Upper lobe of right lung (tissue), 1 donor: ENCODE measurements around the gene NDUFAF2. TPM values are rescaled to one million over a fixed set of nuclear protein-coding genes. Genes with fewer than 3 reads are reported as not detected.

ENCODE experiments used
- ATAC-seq: fragments of 200-7000 bp; cut with Tn5 transposase; one replicate; pipeline ENCODE4 v1.9.1; 2020; ENCODE audit warnings: mild to moderate bottlenecking, moderate library complexity
- DNase-seq: peaks from one replicate; pipeline ENCODE4 v3.0.0-alpha.2; 2020
- H3K27ac ChIP-seq: fragments of 200-600 bp; one replicate; pipeline ENCODE4 v1.8.0; 2022
- H3K27me3 ChIP-seq: fragments of 200-600 bp; one replicate; pipeline ENCODE4 v1.8.0; 2022; ENCODE audit warnings: mild to moderate bottlenecking
- H3K36me3 ChIP-seq: fragments of 200-600 bp; one replicate; pipeline ENCODE4 v1.8.0; 2022
- H3K4me1 ChIP-seq: fragments of 200-600 bp; one replicate; pipeline ENCODE4 v1.8.0; 2022
- H3K4me3 ChIP-seq: fragments of 200-600 bp; one replicate; pipeline ENCODE4 v1.8.0; 2022; ENCODE audit warnings: mild to moderate bottlenecking
- H3K9me3 ChIP-seq: fragments of 200-600 bp; one replicate; pipeline ENCODE4 v1.8.0; 2022
- intact Hi-C: fragments of 100-400 bp; cut with DNase I; formaldehyde crosslinking; loops from one replicate; pipeline ENCODE4 v1.11.0; 2022
- total RNA-seq: library from RNA; stranded (reverse); fragmentation: NEBNext Ultra II Directional; extraction: Animal tissue kit (Norgen Biotek cat#: 25700); gene quantifications from one replicate; pipeline ENCODE4 v1.2.1, GENCODE V29; 2021
- TF ChIP-seq, protein P1 (sequence below): fragments of 200-600 bp; IDR thresholded peaks from one replicate; pipeline ENCODE4 v1.8.0; 2022; ENCODE audit warnings: antibody characterized with exemption
- donor health status: DM: no; HTN: yes; CAD: no; lungs with severe emphysema.

The NDUFAF2 gene
- total RNA-seq, 1 donor from 2014 or later = 17.9 TPM

DNA sequence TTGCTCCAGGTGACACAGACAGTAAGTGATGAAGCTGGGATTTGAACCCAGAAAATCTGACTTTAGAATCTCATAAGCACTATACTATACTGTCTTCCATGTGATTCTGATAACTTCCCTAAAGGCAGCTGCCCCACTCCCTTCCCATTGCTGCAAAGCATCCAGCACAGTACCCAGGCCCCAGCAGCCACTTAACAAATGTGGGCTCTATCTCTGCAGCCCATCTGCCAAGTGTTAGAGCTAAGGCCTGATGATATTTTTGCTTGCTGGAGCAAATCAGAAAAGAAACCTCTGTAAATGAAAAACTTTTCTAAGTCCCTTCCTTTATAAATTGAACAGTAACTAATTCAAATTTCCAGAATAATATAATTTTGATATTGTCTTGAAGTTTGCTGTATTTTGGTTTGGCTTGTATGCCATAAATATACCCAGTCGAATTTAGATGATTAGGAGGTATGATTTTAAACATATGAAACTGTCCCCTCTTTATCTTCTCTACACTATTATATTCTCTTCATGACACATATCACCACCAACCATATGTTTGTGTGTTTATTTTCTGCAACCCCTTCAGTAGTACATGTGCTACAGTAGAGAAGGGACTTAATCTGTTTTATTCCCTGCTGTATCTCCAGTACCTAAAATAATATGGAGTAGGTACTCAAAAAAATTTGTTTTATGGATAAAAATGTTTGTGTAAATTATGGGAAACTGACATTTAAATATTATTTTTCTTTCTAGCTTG is 153.4 kb downstream of the NDUFAF2 start:
- no peak for ATAC-seq
- H3K4me1 ChIP-seq = no peaks in the 10 kb centered on the region
- no peaks in the 10 kb centered on the region for H3K36me3 ChIP-seq
- TF ChIP-seq, protein P1, sequence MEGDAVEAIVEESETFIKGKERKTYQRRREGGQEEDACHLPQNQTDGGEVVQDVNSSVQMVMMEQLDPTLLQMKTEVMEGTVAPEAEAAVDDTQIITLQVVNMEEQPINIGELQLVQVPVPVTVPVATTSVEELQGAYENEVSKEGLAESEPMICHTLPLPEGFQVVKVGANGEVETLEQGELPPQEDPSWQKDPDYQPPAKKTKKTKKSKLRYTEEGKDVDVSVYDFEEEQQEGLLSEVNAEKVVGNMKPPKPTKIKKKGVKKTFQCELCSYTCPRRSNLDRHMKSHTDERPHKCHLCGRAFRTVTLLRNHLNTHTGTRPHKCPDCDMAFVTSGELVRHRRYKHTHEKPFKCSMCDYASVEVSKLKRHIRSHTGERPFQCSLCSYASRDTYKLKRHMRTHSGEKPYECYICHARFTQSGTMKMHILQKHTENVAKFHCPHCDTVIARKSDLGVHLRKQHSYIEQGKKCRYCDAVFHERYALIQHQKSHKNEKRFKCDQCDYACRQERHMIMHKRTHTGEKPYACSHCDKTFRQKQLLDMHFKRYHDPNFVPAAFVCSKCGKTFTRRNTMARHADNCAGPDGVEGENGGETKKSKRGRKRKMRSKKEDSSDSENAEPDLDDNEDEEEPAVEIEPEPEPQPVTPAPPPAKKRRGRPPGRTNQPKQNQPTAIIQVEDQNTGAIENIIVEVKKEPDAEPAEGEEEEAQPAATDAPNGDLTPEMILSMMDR = no peak
- H3K27me3 ChIP-seq = no peaks in the 10 kb centered on the region
- no peaks in the 10 kb centered on the region for H3K9me3 ChIP-seq
- H3K4me3 ChIP-seq = no peak overlapping the region
- no peak overlapping the region for H3K27ac ChIP-seq
- DNase-seq = no peak
- intact Hi-C loops = no loop called here

GRCh38 chr5:61100437-61100836 is 155.4 kb downstream of the NDUFAF2 start:
- intact Hi-C loops = no loop called here
- H3K27me3 ChIP-seq = no peaks in the 10 kb centered on the region
- no peak for DNase-seq
- H3K4me3 ChIP-seq = no peak overlapping the region
- H3K9me3 ChIP-seq = no peaks in the 10 kb centered on the region
- H3K4me1 ChIP-seq = no peaks in the 10 kb centered on the region
- H3K27ac ChIP-seq = no peak overlapping the region
- ATAC-seq = no peak
- TF ChIP-seq, protein P1 = no peak
- H3K36me3 ChIP-seq = no peaks in the 10 kb centered on the region

DNA sequence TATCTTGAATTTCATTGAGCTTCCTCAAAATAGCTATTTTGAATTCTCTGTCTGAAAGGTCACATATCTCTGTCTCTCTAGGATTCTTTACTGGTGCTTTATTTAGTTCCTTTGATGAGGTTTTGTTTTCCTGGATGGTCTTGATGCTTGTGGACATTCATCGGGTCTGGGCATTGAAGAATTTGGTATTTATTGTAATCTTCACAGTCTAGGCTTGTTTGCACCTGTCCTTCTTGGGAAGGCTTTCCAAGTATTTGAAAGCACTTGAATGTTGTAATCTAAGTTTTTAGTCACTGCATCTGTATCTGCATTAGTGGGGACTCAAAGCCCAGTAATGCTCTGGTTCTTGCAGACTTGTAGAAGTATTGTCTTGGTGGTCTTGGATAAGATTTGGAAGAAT is 169.4 kb downstream of the NDUFAF2 start:
- intact Hi-C loops = no loop called here
- TF ChIP-seq, protein P1 = no peak
- Histone ChIP-seq H3K4me1 (no peaks in the 10 kb centered on the region), H3K27ac (no peak overlapping the region), H3K4me3 (no peak overlapping the region), H3K36me3 (no peaks in the 10 kb centered on the region), H3K27me3 (no peaks in the 10 kb centered on the region), H3K9me3 (no peaks in the 10 kb centered on the region)
- ATAC-seq = no peak
- DNase-seq = no peak

DNA sequence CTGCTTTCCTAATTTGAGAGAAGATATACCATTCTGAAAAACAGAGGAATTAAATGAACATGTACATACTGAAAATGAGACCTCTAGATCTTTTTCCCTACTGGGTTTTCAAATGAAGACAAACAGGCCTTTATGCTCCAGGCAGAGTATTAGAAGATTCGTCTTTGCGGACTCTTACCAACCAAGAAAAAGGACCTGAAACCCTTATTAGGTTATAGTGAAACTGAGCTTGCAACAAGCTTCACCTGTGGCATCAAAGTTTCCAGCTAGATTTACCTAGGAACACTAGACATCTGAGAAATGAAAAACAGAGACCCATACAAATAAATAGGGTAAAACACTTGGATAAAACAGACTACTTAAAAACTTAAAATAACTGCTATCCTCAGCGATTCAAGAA is 171.0 kb downstream of the NDUFAF2 start:
- ATAC-seq = no peak

GRCh38 chr5:61119066-61119465 is 174.1 kb downstream of the NDUFAF2 start:
- TF ChIP-seq, protein P1 = no peak
- ATAC-seq (no peak), DNase-seq (no peak)

More for the DNA sequence above, 171.0 kb downstream of the NDUFAF2 start:
- no peaks in the 10 kb centered on the region for H3K36me3 ChIP-seq
- TF ChIP-seq, protein P1 = no peak
- H3K27me3 ChIP-seq = no peaks in the 10 kb centered on the region
- intact Hi-C loops = no loop called here
- no peak overlapping the region for H3K4me3 ChIP-seq
- H3K9me3 ChIP-seq = no peaks in the 10 kb centered on the region
- no peaks in the 10 kb centered on the region for H3K4me1 ChIP-seq
- DNase-seq = no peak
- H3K27ac ChIP-seq = no peak overlapping the region

More at GRCh38 chr5:61119066-61119465, 174.1 kb downstream of the NDUFAF2 start:
- no peaks in the 10 kb centered on the region for H3K4me1 ChIP-seq
- no peak overlapping the region for H3K4me3 ChIP-seq
- H3K27me3 ChIP-seq = no peaks in the 10 kb centered on the region
- no peak overlapping the region for H3K27ac ChIP-seq
- intact Hi-C loops = no loop called here
- no peaks in the 10 kb centered on the region for H3K36me3 ChIP-seq
- H3K9me3 ChIP-seq = no peaks in the 10 kb centered on the region
